T-helper 22 cell (primary cell): ENCODE data around the gene PDGFB.

Source experiments
- DNase-seq: peaks from one replicate; pipeline ENCODE4 v3.0.0-alpha.2; 2020; ENCODE audit warnings: low read depth

The PDGFB gene

GRCh38 chr22:39205344-39206021, 39.3 kb downstream of the PDGFB start:
- DNase-seq = no peak

GRCh38 chr22:39204216-39204615, 40.6 kb downstream of the PDGFB start:
- no peak for DNase-seq

GRCh38 chr22:39197578-39197977, 47.2 kb downstream of the PDGFB start:
- DNase-seq = no peak

GRCh38 chr22:39194098-39194497, 50.7 kb downstream of the PDGFB start:
- DNase-seq = no peak

- DNase-seq = no peak
Observed at GRCh38 chr22:39188809-39189208, 56.0 kb downstream of the PDGFB start.

GRCh38 chr22:39185601-39186012, 59.2 kb downstream of the PDGFB start:
- no peak for DNase-seq

- no peak for DNase-seq
Observed at GRCh38 chr22:39184586-39185577, 59.9 kb downstream of the PDGFB start.

GRCh38 chr22:39183991-39184585, 60.7 kb downstream of the PDGFB start:
- no peak for DNase-seq

- DNase-seq = no peak
Observed at GRCh38 chr22:39182478-39183030, 62.2 kb downstream of the PDGFB start.

- DNase-seq = no peak
Observed at GRCh38 chr22:39181778-39182177, 63.0 kb downstream of the PDGFB start.

- DNase-seq = no peak
Observed at GRCh38 chr22:39181356-39181755, 63.4 kb downstream of the PDGFB start.

- no peak for DNase-seq
Observed at GRCh38 chr22:39179841-39180335, 64.9 kb downstream of the PDGFB start.

- DNase-seq = no peak
Observed at GRCh38 chr22:39179401-39179827, 65.4 kb downstream of the PDGFB start.

- no peak for DNase-seq
Observed at GRCh38 chr22:39178206-39179111, 66.3 kb downstream of the PDGFB start.

GRCh38 chr22:39177791-39178190, 67.0 kb downstream of the PDGFB start:
- DNase-seq = no peak

- DNase-seq = no peak
Observed at GRCh38 chr22:39177456-39177775, 67.4 kb downstream of the PDGFB start.

GRCh38 chr22:39176714-39177455, 67.9 kb downstream of the PDGFB start:
- DNase-seq = no peak

GRCh38 chr22:39176143-39176713, 68.6 kb downstream of the PDGFB start:
- DNase-seq = no peak

- DNase-seq = no peak
Observed at GRCh38 chr22:39175353-39176142, 69.2 kb downstream of the PDGFB start.
